OCI-LY1 (cell line): ENCODE results near the gene PLXNA3.

Experiments
- H2AFZ ChIP-seq: fragments of 200-600 bp; sonication (generic), shearing (Covaris generic); 2 replicates; pipeline ENCODE4 v1.6.0; 2014; ENCODE audit warnings: antibody characterized with exemption, mild to moderate bottlenecking, low read length
- H3F3A ChIP-seq: fragments of 200-600 bp; sonication (generic), shearing (Covaris generic); 2 replicates; pipeline ENCODE4 v1.6.0; 2014; ENCODE audit warnings: mild to moderate bottlenecking, antibody characterized with exemption, low read length, moderate library complexity; ENCODE audit not compliant: insufficient read depth
- H3K27ac ChIP-seq: fragments of 200-600 bp; sonication (generic); 2 replicates; pipeline ENCODE4 v1.5.1; 2014; ENCODE audit warnings: low read length, mixed run types, mild to moderate bottlenecking, low read depth; ENCODE audit not compliant: poor library complexity, severe bottlenecking
- H3K27me3 ChIP-seq: fragments of 200-600 bp; sonication (generic); 2 replicates; pipeline ENCODE4 v1.6.0; 2014; ENCODE audit warnings: antibody characterized with exemption, mild to moderate bottlenecking, low read length, moderate library complexity; ENCODE audit not compliant: insufficient read depth
- H3K36me3 ChIP-seq: fragments of 200-600 bp; sonication (generic); 2 replicates; pipeline ENCODE4 v1.6.1; 2014; ENCODE audit warnings: mild to moderate bottlenecking, antibody characterized with exemption, low read length, moderate library complexity, mixed read lengths; ENCODE audit not compliant: insufficient read depth
- H3K4me1 ChIP-seq: fragments of 200-600 bp; sonication (generic); 2 replicates; pipeline ENCODE4 v1.5.1; 2014; ENCODE audit warnings: mild to moderate bottlenecking, low read length, moderate library complexity; ENCODE audit not compliant: insufficient read depth, severe bottlenecking
- H3K4me2 ChIP-seq: fragments of 200-600 bp; sonication (generic), shearing (Covaris generic); 2 replicates; pipeline ENCODE4 v1.6.1; 2014; ENCODE audit warnings: low read length
- H3K4me3 ChIP-seq: fragments of 200-600 bp; sonication (generic); 2 replicates; pipeline ENCODE4 v1.5.1; 2014; ENCODE audit warnings: low read length, low read depth, mild to moderate bottlenecking, mixed read lengths; ENCODE audit not compliant: poor library complexity, severe bottlenecking
- H3K79me2 ChIP-seq: fragments of 200-600 bp; shearing (Covaris generic); 2 replicates; pipeline ENCODE4 v1.6.1; 2016; ENCODE audit warnings: mixed run types, low read length, mixed read lengths; ENCODE audit not compliant: insufficient read depth
- H3K9ac ChIP-seq: fragments of 200-600 bp; sonication (generic), shearing (Covaris generic); 2 replicates; pipeline ENCODE4 v1.6.1; 2014; ENCODE audit warnings: mild to moderate bottlenecking, low read length, mixed read lengths
- H3K9me2 ChIP-seq: fragments of 200-600 bp; sonication (generic), shearing (Covaris generic); 2 replicates; pipeline ENCODE4 v1.6.1; 2014; ENCODE audit warnings: low read depth, mild to moderate bottlenecking, low read length, mixed read lengths
- H3K9me3 ChIP-seq: fragments of 200-600 bp; shearing (Covaris generic); 2 replicates; pipeline ENCODE4 v1.6.1; 2014; ENCODE audit warnings: low read length, mixed read lengths
- H4K20me1 ChIP-seq: fragments of 200-600 bp; sonication (generic), shearing (Covaris generic); 2 replicates; pipeline ENCODE4 v1.6.0; 2016; ENCODE audit warnings: mild to moderate bottlenecking, low read length; ENCODE audit not compliant: insufficient read depth
- CTCF ChIP-seq: fragments of 200-600 bp; sonication (generic), shearing (Covaris generic); IDR thresholded peaks from 2 replicates; pipeline ENCODE4 v1.5.1; 2017; ENCODE audit warnings: mild to moderate bottlenecking, antibody characterized with exemption, low read length, moderate library complexity, mixed read lengths
- EZH2 ChIP-seq: fragments of 200-600 bp; sonication (generic), shearing (Covaris generic); IDR thresholded peaks from 2 replicates; pipeline ENCODE4 v1.8.0; 2017; ENCODE audit warnings: borderline replicate concordance, mixed run types, mild to moderate bottlenecking, antibody characterized with exemption, low read length, moderate library complexity, mixed read lengths

PLXNA3 gene

DNA sequence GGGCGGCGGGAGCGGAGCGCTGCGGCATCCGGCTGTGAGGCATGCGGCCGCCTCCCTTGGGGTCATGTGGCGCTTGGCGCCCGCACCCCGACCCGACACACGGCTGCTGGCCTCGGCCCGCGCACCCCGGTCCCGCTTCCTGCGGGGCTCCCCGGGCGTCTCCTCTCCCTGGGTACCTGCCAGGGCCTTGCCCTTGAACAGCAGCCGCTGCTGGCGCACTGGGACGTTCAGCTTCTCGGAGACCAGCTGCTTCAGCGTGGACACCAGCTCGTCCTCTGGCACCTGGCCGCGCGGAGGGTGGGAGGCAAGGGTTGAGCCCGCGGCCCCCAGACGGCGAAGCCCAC lies 27.9 kb downstream of the PLXNA3 start:
- H3K79me2 ChIP-seq = no peaks in the 10 kb centered on the region
- peaks cover 59% of the 10 kb centered on the region for H3K4me1 ChIP-seq
- TF ChIP-seq EZH2 = no peak
- no peak for TF ChIP-seq CTCF
- peak overlapping the region; percentile 72 for H3K4me3 ChIP-seq
- H3K4me2 ChIP-seq = peak overlapping the region; percentile 79
- H3K9me2 ChIP-seq = no peaks in the 10 kb centered on the region
- peak overlapping the region; percentile 84 for H3K9ac ChIP-seq
- peaks cover 23% of the 10 kb centered on the region for H3K36me3 ChIP-seq
- H3K27me3 ChIP-seq = no peaks in the 10 kb centered on the region
- H3K27ac ChIP-seq = peak overlapping the region; percentile 47
- H3F3A ChIP-seq = no peaks in the 10 kb centered on the region
- no peaks in the 10 kb centered on the region for H4K20me1 ChIP-seq
- no peaks in the 10 kb centered on the region for H3K9me3 ChIP-seq
- H2AFZ ChIP-seq = no peak overlapping the region

DNA sequence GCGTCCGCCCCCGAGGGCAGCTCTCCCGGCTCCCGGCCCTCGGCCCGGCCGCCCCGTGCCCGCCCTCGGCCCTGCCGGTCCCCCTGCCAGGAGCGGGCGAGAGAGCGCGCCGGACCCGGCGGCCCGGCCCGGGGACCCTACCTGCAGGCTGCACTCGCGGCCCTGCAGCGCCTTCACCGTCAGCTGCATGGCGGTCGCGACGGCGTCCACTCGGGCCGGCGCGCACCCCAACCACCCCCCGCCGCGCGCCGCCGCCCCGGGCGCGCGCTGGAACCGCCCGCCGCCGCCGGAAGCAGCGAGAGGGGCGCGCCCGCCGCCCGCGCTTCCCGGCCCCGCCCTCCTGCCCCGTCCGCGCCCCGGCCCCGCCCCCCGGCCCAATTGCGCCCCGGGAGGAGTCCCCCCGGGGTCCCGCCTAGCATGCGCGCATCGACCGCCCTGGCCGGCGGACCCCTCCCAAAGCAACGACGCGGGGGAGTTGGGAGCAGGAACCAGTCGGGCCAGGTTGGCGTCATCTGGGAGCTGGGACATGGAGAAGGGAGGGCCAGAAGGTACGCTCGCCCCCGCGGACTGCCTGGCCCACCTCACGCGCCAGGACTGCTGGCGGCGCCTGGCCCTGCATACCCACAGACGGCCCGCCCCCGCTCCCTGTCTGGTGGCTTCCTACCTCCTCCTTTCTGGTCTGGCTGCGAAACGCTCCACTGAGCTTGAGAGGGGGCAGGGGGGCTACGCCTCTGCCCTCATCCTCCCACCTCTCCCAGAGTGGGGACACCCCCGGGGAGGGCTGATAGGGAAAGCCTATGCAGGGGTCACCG lies 28.5 kb downstream of the PLXNA3 start, which contains the start of gene UBL4A:
UBL4A (minus strand) TSS at position 220 of the 812 bp plus-strand sequence; CDS start at position 189, 31 bp downstream.
- Histone ChIP-seq H2AFZ (no peak within 1 kb of the TSS), H3K27me3 (no peaks in the 10 kb centered on the region), H3K4me2 (peak within 1 kb of the TSS; percentile 79), H3K36me3 (peaks cover 23% of the 10 kb centered on the region), H3K4me1 (peaks cover 58% of the 10 kb centered on the region), H3K9ac (peak within 1 kb of the TSS; percentile 84), H3K79me2 (no peaks in the 10 kb centered on the region), H3K9me2 (no peaks in the 10 kb centered on the region), H3K27ac (peak within 1 kb of the TSS; percentile 63), H3K9me3 (no peaks in the 10 kb centered on the region), H3F3A (no peaks in the 10 kb centered on the region), H4K20me1 (no peaks in the 10 kb centered on the region), H3K4me3 (peak within 1 kb of the TSS; percentile 72)
- TF ChIP-seq CTCF (no peak), EZH2 (no peak)

DNA sequence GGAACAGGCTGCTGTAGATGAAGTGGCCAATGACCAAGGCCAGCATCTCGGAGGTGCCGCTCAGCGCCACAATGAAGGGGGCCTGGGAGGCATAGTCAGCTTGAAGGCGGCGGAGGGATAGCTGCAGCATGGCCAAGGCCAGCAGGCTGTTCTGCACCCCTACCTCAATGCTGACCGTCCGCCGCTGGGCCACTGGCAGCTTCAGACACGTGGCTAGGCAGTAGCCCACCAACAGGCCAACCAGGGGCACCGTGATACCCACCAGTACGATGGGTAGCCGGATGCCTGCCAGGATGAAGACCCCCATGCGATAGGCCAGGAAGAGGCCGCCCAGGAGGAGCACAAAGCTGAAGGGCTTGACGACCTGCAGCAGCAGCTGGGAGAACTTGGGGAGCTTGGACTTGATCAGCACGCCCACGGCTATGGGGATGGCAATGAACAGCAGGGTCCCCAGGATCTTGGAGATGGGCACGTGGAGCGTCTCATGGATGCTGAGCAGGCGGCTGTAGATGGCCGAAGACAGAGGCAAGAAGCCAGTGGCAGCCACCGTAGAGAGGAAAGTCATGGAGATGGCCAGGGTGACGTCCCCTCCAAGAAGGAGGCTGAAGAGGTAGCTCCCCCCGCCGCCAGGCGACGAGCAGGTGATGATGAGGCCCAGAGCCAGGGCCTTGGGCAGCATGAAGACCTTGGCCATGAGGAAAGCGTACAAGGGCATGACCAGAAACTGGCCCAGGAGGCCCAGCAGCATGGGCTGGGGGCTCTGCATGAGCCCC lies 29.6 kb downstream of the PLXNA3 start:
- Histone ChIP-seq H3K79me2 (no peaks in the 10 kb centered on the region), H3K4me3 (no peak overlapping the region), H3K27ac (peak overlapping the region; percentile 63), H3K9ac (no peak overlapping the region), H3K9me3 (no peaks in the 10 kb centered on the region), H3K27me3 (no peaks in the 10 kb centered on the region), H4K20me1 (no peaks in the 10 kb centered on the region), H3K36me3 (peaks cover 23% of the 10 kb centered on the region), H3K4me1 (peaks cover 47% of the 10 kb centered on the region), H3K9me2 (no peaks in the 10 kb centered on the region), H3F3A (no peaks in the 10 kb centered on the region), H2AFZ (no peak overlapping the region), H3K4me2 (no peak overlapping the region)
- TF ChIP-seq CTCF (no peak), EZH2 (no peak)
